GM18868 (cell line): Measurements from ENCODE around the gene KATNAL2.
"Not testable (repeated sequence)": the region's sequence is repeated elsewhere in the genome, so short reads cannot be mapped to it uniquely, and the experiment has no call there.

ENCODE experiments used
- ATAC-seq: cut with Tn5 transposase; IDR thresholded peaks from one replicate; pipeline ENCODE4 v1.9.1; 2021; ENCODE audit warnings: mild to moderate bottlenecking, moderate library complexity; ENCODE audit not compliant: unreplicated experiment

KATNAL2 gene

GRCh38 chr18:47029684-47030353, 112.4 kb downstream of the KATNAL2 start:
- not testable (repeated sequence) for ATAC-seq

GRCh38 chr18:47030887-47031286, 113.5 kb downstream of the KATNAL2 start:
- not testable (repeated sequence) for ATAC-seq

- no peak for ATAC-seq
These were observed 115.5 kb downstream of the KATNAL2 start for GRCh38 chr18:47032945-47033344.

- ATAC-seq, result not testable (repeated sequence)
These were observed 117.2 kb downstream of the KATNAL2 start for GRCh38 chr18:47034591-47034990.

GRCh38 chr18:47035156-47035671, 117.8 kb downstream of the KATNAL2 start, which contains the start of gene ELOA2:
Gene ELOA2, minus strand, starts transcription at chr18:47035621. Its CDS starts 357 bp downstream, at chr18:47035264.
- no peak for ATAC-seq

- no peak for ATAC-seq
These were observed 119.0 kb downstream of the KATNAL2 start for GRCh38 chr18:47036298-47036874.

- no peak for ATAC-seq
These were observed 119.7 kb downstream of the KATNAL2 start for GRCh38 chr18:47036927-47037578.

- ATAC-seq, result no peak
These were observed 123.6 kb downstream of the KATNAL2 start for GRCh38 chr18:47040982-47041381.

GRCh38 chr18:47050468-47050867, 133.1 kb downstream of the KATNAL2 start:
- no peak for ATAC-seq

- no peak for ATAC-seq
These were observed 137.0 kb downstream of the KATNAL2 start for GRCh38 chr18:47054369-47054768.

GRCh38 chr18:47062471-47062870, 145.1 kb downstream of the KATNAL2 start:
- no peak for ATAC-seq

GRCh38 chr18:47063096-47063495, 145.7 kb downstream of the KATNAL2 start:
- no peak for ATAC-seq

- no peak for ATAC-seq
These were observed 150.2 kb downstream of the KATNAL2 start for GRCh38 chr18:47067648-47068047.

- no peak for ATAC-seq
These were observed 157.9 kb downstream of the KATNAL2 start for GRCh38 chr18:47075098-47075883.

GRCh38 chr18:47077111-47077510, 159.7 kb downstream of the KATNAL2 start:
- no peak for ATAC-seq

GRCh38 chr18:47080872-47081271, 163.5 kb downstream of the KATNAL2 start:
- ATAC-seq, result no peak

GRCh38 chr18:47081578-47081977, 164.2 kb downstream of the KATNAL2 start:
- no peak for ATAC-seq

GRCh38 chr18:47087676-47088075, 170.3 kb downstream of the KATNAL2 start:
- ATAC-seq, result no peak

- no peak for ATAC-seq
These were observed 178.4 kb downstream of the KATNAL2 start for GRCh38 chr18:47095810-47096209.

- ATAC-seq, result no peak
These were observed 182.9 kb downstream of the KATNAL2 start for GRCh38 chr18:47100212-47100831.

GRCh38 chr18:47108373-47108772, 191.0 kb downstream of the KATNAL2 start:
- ATAC-seq, result no peak
